Suppressor macrophage (primary cell): ENCODE data around the gene BCAS4.
A peak's percentile ranks its signal among the peaks of the same experiment; 100 is the strongest.
"Not testable (repeated sequence)": the region's sequence is repeated elsewhere in the genome, so short reads cannot be mapped to it uniquely, and the experiment has no call there.

Experiments used
- DNase-seq, 4 experiments: peaks; one replicate each; pipeline ENCODE4 v3.0.0-alpha.2; 2020 to 2022

BCAS4 gene

GRCh38 chr20:50876816-50877215, 82.0 kb downstream of the BCAS4 start:
- DNase-seq = no peak

- no peak for DNase-seq
Measured at GRCh38 chr20:50877232-50877743, 82.4 kb downstream of the BCAS4 start.

- DNase-seq = no peak
Measured at GRCh38 chr20:50879649-50880550, 85.0 kb downstream of the BCAS4 start.

GRCh38 chr20:50881759-50882424, 87.0 kb downstream of the BCAS4 start:
- not testable (repeated sequence) for DNase-seq

GRCh38 chr20:50883856-50884255, 89.0 kb downstream of the BCAS4 start:
- no peak for DNase-seq

GRCh38 chr20:50885068-50885467, 90.2 kb downstream of the BCAS4 start:
- DNase-seq = no peak

GRCh38 chr20:50885781-50886180, 90.9 kb downstream of the BCAS4 start:
- DNase-seq = no peak

- DNase-seq = no peak
Measured at GRCh38 chr20:50886184-50886790, 91.4 kb downstream of the BCAS4 start.

GRCh38 chr20:50887576-50887975, 92.7 kb downstream of the BCAS4 start:
- DNase-seq = no peak

GRCh38 chr20:50891138-50891537, 96.3 kb downstream of the BCAS4 start:
- DNase-seq = no peak

- DNase-seq = no peak
Measured at GRCh38 chr20:50892394-50892793, 97.5 kb downstream of the BCAS4 start.

GRCh38 chr20:50893620-50894019, 98.8 kb downstream of the BCAS4 start:
- DNase-seq = no peak

- no peak for DNase-seq
Measured at GRCh38 chr20:50895111-50895830, 100.4 kb downstream of the BCAS4 start.

- no peak for DNase-seq
Measured at GRCh38 chr20:50898475-50898874, 103.6 kb downstream of the BCAS4 start.

- DNase-seq = no peak
Measured at GRCh38 chr20:50900261-50900660, 105.4 kb downstream of the BCAS4 start.

- DNase-seq = no peak
Measured at GRCh38 chr20:50901301-50901700, 106.4 kb downstream of the BCAS4 start.

GRCh38 chr20:50903353-50904051, 108.6 kb downstream of the BCAS4 start:
- DNase-seq = no peak

- no peak for DNase-seq
Measured at GRCh38 chr20:50904067-50904570, 109.3 kb downstream of the BCAS4 start.

GRCh38 chr20:50909413-50909812, 114.6 kb downstream of the BCAS4 start:
- DNase-seq = peak in 1 of 4 experiments; percentile 12

- no peak for DNase-seq
Measured at GRCh38 chr20:50911030-50911429, 116.2 kb downstream of the BCAS4 start.

- DNase-seq = no peak
Measured at GRCh38 chr20:50911716-50912115, 116.9 kb downstream of the BCAS4 start.
